HepG2 (cell line): ENCODE data around the gene CDK12. TPM values are rescaled to one million over a fixed set of nuclear protein-coding genes. Genes with fewer than 3 reads are reported as not detected.

ENCODE experiments used
- ATAC-seq: fragments of 200-7000 bp; cut with Tn5 transposase; 3 replicates; pipeline ENCODE4 v1.9.1; 2020; ENCODE audit warnings: mild to moderate bottlenecking, moderate library complexity
- BruUV-seq: library from RNA; stranded (reverse); fragments of 400-500 nt; replicated peaks from 2 replicates; lab custom pipeline; 2021; lab: Mats Ljungman, UMichigan
- CTCF ChIA-PET: fragments of 300-600 bp; formaldehyde crosslinking; extraction: SDS; loops from one replicate; lab custom pipeline; 2021; ENCODE audit warnings: low total read pairs, inconsistent platforms, low intra/inter-chr PET ratio; lab: Yijun Ruan, JAX
- POLR2A ChIA-PET: fragments of 350-600 bp; sonication (Branson Sonifier 250); formaldehyde crosslinking; loops from one replicate; lab custom pipeline; 2020; ENCODE audit warnings: antibody characterized with exemption, inconsistent platforms; lab: Yijun Ruan, JAX
- DNase-seq: peaks from one replicate; pipeline ENCODE4 v3.0.0-alpha.2; 2015; ENCODE audit warnings: low spot score
- FAIRE-seq: peaks from 3 replicates; lab custom pipeline; 2011; peaks lifted over from hg19 to GRCh38; lab: Jason Lieb, UNC
- H2AFZ ChIP-seq: one replicate; pipeline ENCODE4 v1.6.1; 2011; ENCODE audit warnings: low read length, inconsistent platforms
- H3K27ac ChIP-seq: fragments of 300-600 bp; 3 replicates; pipeline ENCODE4 v1.8.0; 2011; ENCODE audit warnings: mixed run types, mild to moderate bottlenecking, mixed read lengths, low read length, inconsistent platforms; ENCODE audit not compliant: insufficient read depth; ENCODE audit errors: extremely low read length
- H3K27me3 ChIP-seq, 2 experiments: fragments of 200-600 bp in 1 of 2; 2 replicates in 1 of 2; 3 replicates in 1 of 2; pipeline versions ENCODE4 v1.6.0 to v1.8.0; 2011; ENCODE audit warnings: low read length in 2 of 2, mild to moderate bottlenecking in 2 of 2, moderate library complexity in 2 of 2, inconsistent platforms in 1 of 2; ENCODE audit not compliant: insufficient read depth in 2 of 2, control insufficient read depth in 1 of 2
- H3K36me3 ChIP-seq, 2 experiments: fragments of 200-600 bp in 1 of 2; replicated peaks in 1 of 2; 2 replicates in 1 of 2; 3 replicates in 1 of 2; pipeline versions ENCODE4 v1.5.1 to v1.8.0; 2011; ENCODE audit warnings: low read length in 2 of 2, inconsistent platforms in 1 of 2; ENCODE audit not compliant: insufficient read depth in 2 of 2, control insufficient read depth in 1 of 2
- H3K4me1 ChIP-seq: 2 replicates; pipeline ENCODE4 v1.5.1; 2012; ENCODE audit warnings: low read length, inconsistent platforms; ENCODE audit not compliant: insufficient read depth
- H3K4me2 ChIP-seq: 2 replicates; pipeline ENCODE4 v1.6.0; 2011; ENCODE audit warnings: low read depth, low read length, inconsistent platforms
- H3K4me3 ChIP-seq, 3 experiments: fragments of 200-600 bp in 1 of 3; sonication (generic), shearing (Covaris generic) in 1 of 3; replicated peaks in 1 of 3; 2 replicates each; pipeline ENCODE4 v1.5.1; 2011 to 2016; ENCODE audit warnings: low read length in 3 of 3, inconsistent platforms in 2 of 3, low read depth in 2 of 3, mild to moderate bottlenecking in 2 of 3, control low read depth in 1 of 3, mixed read lengths in 1 of 3; ENCODE audit not compliant: insufficient read depth in 1 of 3
- H3K79me2 ChIP-seq: one replicate; pipeline ENCODE4 v1.6.1; 2011; ENCODE audit warnings: low read length, inconsistent platforms; ENCODE audit not compliant: insufficient read depth
- H3K9ac ChIP-seq: 2 replicates; pipeline ENCODE4 v1.6.0; 2011; ENCODE audit warnings: mild to moderate bottlenecking, low read depth, low read length, inconsistent platforms; ENCODE audit not compliant: insufficient read depth
- H3K9me3 ChIP-seq: 2 replicates; pipeline ENCODE4 v1.5.1; 2012; ENCODE audit warnings: mild to moderate bottlenecking, low read length
- H4K20me1 ChIP-seq: 2 replicates; pipeline ENCODE4 v1.6.0; 2011; ENCODE audit warnings: inconsistent platforms, mild to moderate bottlenecking, low read length, moderate library complexity; ENCODE audit not compliant: insufficient read depth
- HNRNPK ChIP-seq: fragments of 200-400 bp; formaldehyde crosslinking; IDR thresholded peaks from 2 replicates; pipeline ENCODE4 v1.6.1; 2018; ENCODE audit warnings: low read length, low read depth, moderate library complexity, mild to moderate bottlenecking; ENCODE audit not compliant: poor library complexity, severe bottlenecking
- HOXA5 ChIP-seq: sonication (generic); formaldehyde crosslinking; IDR thresholded peaks from 2 replicates; pipeline ENCODE4 v1.4.0; 2020; ENCODE audit warnings: missing genetic modification reagents
- IRF2 ChIP-seq: IDR thresholded peaks from 2 replicates; pipeline ENCODE4 v1.6.1; 2018; ENCODE audit warnings: missing genetic modification reagents, missing compliant biosample characterization
- JUN ChIP-seq: sonication (generic); formaldehyde crosslinking; IDR thresholded peaks from 2 replicates; pipeline ENCODE4 v1.4.0; 2020; ENCODE audit warnings: mild to moderate bottlenecking, missing genetic modification reagents
- JUNB ChIP-seq: sonication (generic); formaldehyde crosslinking; IDR thresholded peaks from 2 replicates; pipeline ENCODE4 v1.8.0; 2022; ENCODE audit warnings: missing genetic modification reagents, mild to moderate bottlenecking, borderline replicate concordance
- MYNN ChIP-seq: sonication (generic); formaldehyde crosslinking; IDR thresholded peaks from 2 replicates; pipeline ENCODE4 v1.4.0; 2020; ENCODE audit warnings: mild to moderate bottlenecking, low read depth, missing genetic modification reagents
- NCOA1 ChIP-seq: sonication (generic); formaldehyde crosslinking; IDR thresholded peaks from 2 replicates; pipeline ENCODE4 v1.9.0; 2021; ENCODE audit warnings: missing genetic modification reagents
- PPARG ChIP-seq: conservative IDR thresholded peaks from 2 replicates; pipeline ENCODE4 v1.6.1; 2016; ENCODE audit warnings: missing biosample characterization, missing genetic modification reagents
- RCOR2 ChIP-seq: IDR thresholded peaks from 2 replicates; pipeline ENCODE4 v1.6.1; 2016; ENCODE audit warnings: missing biosample characterization, missing genetic modification reagents
- REPIN1 ChIP-seq: sonication (generic); formaldehyde crosslinking; IDR thresholded peaks from 2 replicates; pipeline ENCODE4 v1.8.0; 2022; ENCODE audit warnings: missing genetic modification reagents, low read depth, mild to moderate bottlenecking, borderline replicate concordance
- SALL2 ChIP-seq: sonication (generic); formaldehyde crosslinking; IDR thresholded peaks from 2 replicates; pipeline ENCODE4 v1.8.1; 2023; ENCODE audit warnings: mild to moderate bottlenecking, missing genetic modification reagents, inconsistent platforms
- ZBTB7B ChIP-seq: sonication (generic); formaldehyde crosslinking; IDR thresholded peaks from 2 replicates; pipeline ENCODE4 v1.4.0; 2020; ENCODE audit warnings: missing genetic modification reagents
- ZFP90 ChIP-seq: sonication (generic); formaldehyde crosslinking; IDR thresholded peaks from 2 replicates; pipeline ENCODE4 v1.8.0; 2022; ENCODE audit warnings: missing genetic modification reagents, mild to moderate bottlenecking, inconsistent platforms, borderline replicate concordance
- WGBS: methylation state at CpG from one replicate; pipeline ENCODE4 v1.1.6; 2017; ENCODE audit warnings: low lambda C conversion rate; 5-methylcytosine and 5-hydroxymethylcytosine counted together
- in situ Hi-C: cut with HindIII; loops from 2 replicates; pipeline ENCODE4 v1.10.0; 2017; ENCODE audit warnings: low pct_unique_long_range_greater_than_20kb; ENCODE audit not compliant: extremely low pct_ligation_motif_present
- intact Hi-C: fragments of 100-400 bp; cut with micrococcal nuclease; formaldehyde crosslinking; loops from one replicate; pipeline ENCODE4 v1.10.0; 2022; ENCODE audit not compliant: unreplicated experiment
- polyA plus RNA-seq, 8 experiments: library from polyadenylated mRNA; depleted of rRNA in 3 of 8; stranded (reverse) in 7 of 8; unstranded in 1 of 8; fragments of >200 nt; fragmentation: Illumina TruSeq in 4 of 8; extraction: Trizol in 4 of 8; gene quantifications; 2 replicates each; pipeline versions ENCODE4 v1.2.1 to v1.2.3, GENCODE V29; 2011 to 2016; ENCODE audit warnings: low read depth in 4 of 8, missing spikeins in 1 of 8, mixed read lengths in 1 of 8; ENCODE audit not compliant: insufficient read depth in 1 of 8
- total RNA-seq, 5 experiments: library from RNA; depleted of rRNA; stranded (reverse); fragments of >200 nt; fragmentation: Illumina TruSeq; extraction: Trizol; gene quantifications; 2 replicates each; pipeline ENCODE4 v1.2.3, GENCODE V29; 2016; ENCODE audit warnings: low read depth in 1 of 5
- TF ChIP-seq, protein P1 (sequence below): fragments of 450-650 bp; IDR thresholded peaks from 2 replicates; pipeline ENCODE4 v1.6.1; 2017
- TF ChIP-seq, protein P2 (sequence below): sonication (generic); formaldehyde crosslinking; IDR thresholded peaks from 2 replicates; pipeline ENCODE4 v1.8.0; 2023; ENCODE audit warnings: mild to moderate bottlenecking, missing genetic modification reagents
- TF ChIP-seq, protein P3 (sequence below): sonication (generic); formaldehyde crosslinking; IDR thresholded peaks from 2 replicates; pipeline ENCODE4 v1.5.1; 2020; ENCODE audit warnings: mild to moderate bottlenecking, missing genetic modification reagents, borderline replicate concordance

Gene CDK12
- total and polyA plus RNA-seq, 2 of the 13 experiments (the other 11 are each of a cell fraction or from before 2014, with no cell fraction given) = 24.0 to 88.6 TPM

DNA sequence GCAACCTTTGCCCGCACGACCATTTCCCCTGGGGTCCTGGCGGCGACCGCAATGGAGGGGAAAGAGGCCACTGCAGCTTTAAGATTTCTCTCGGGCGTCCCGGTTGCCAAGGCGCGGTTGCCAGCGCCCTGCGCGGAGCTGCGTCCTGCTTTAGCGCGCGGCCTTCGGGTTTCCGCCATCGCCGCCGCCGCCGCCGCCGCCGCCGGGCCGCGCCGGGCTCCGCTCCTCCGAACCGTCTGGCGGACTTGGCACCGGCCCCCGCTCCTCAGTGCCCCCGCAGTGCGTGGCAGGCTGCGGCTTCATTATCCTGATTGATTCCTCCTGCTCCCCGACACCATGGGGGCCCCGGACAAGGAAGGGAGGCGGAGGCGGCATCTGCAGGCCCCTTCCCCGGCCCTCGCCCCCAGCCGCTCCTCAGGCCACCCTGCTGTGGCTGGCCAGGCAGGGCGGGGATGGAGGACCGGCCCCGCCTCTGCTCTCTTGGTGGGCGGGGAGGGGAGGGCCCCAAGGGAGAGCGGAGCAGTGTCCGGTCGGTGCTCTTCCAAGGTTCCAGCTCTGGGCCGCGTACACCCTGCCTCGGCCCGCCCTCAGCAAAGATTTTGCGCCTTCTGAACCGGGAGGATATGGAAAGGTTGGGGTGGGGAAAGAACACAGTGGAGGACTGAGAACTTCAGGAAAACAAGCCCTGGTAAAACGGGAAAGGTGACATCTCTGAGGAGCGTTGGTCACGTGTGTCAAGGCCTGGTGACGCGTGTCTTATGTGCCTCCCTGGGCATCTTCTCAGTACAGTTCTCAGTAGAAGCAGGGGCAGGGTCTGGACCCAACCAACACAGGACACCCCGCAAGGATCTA, 112.4 kb downstream of the CDK12 start:
- in situ Hi-C loops (no loop called here), intact Hi-C loops (no loop called here)
- no TSS peak for BruUV-seq
- ATAC-seq = peak; percentile 87
- ChIA-PET POLR2A (interaction anchor here (0.7 to 1.1 kb wide), 2 partner anchors 114 to 374 kb away, joined by 4 read pairs; partner anchors contain the start of genes PGAP3 and RPL19), CTCF (no interaction called here)
- no peaks in the 10 kb centered on the region for H3K79me2 ChIP-seq
- FAIRE-seq = no peak
- H2AFZ ChIP-seq = peak overlapping the region; percentile 87
- peaks cover 2 to 21% of the 10 kb centered on the region in 2 experiments; a peak in 2 of 5 replicates for H3K27me3 ChIP-seq
- no peaks in the 10 kb centered on the region for H4K20me1 ChIP-seq
- H3K4me3 ChIP-seq = peak overlapping the region; percentile 69 to 75 (median 69)
- H3K27ac ChIP-seq = no peak overlapping the region
- peak; percentile 20 for DNase-seq
- peak overlapping the region; percentile 100 for H3K4me2 ChIP-seq
- 4% methylated on average over 29 of the region's 66 CpGs for WGBS
- peak overlapping the region; percentile 48; the same call in 1 of the 2 replicates for H3K9ac ChIP-seq
- peaks cover 15% of the 10 kb centered on the region for H3K4me1 ChIP-seq
- no peaks in the 10 kb centered on the region for H3K36me3 ChIP-seq
- H3K9me3 ChIP-seq = no peaks in the 10 kb centered on the region
- TF ChIP-seq HNRNPK = no peak
- TF ChIP-seq MYNN = no peak
- no peak for TF ChIP-seq RCOR2 (CRISPR knock-in tag)
- TF ChIP-seq REPIN1 (CRISPR knock-in tag) = 0 out of 2 replicates have a peak, but pooled peaks have one; percentile 32
- TF ChIP-seq, protein P1, sequence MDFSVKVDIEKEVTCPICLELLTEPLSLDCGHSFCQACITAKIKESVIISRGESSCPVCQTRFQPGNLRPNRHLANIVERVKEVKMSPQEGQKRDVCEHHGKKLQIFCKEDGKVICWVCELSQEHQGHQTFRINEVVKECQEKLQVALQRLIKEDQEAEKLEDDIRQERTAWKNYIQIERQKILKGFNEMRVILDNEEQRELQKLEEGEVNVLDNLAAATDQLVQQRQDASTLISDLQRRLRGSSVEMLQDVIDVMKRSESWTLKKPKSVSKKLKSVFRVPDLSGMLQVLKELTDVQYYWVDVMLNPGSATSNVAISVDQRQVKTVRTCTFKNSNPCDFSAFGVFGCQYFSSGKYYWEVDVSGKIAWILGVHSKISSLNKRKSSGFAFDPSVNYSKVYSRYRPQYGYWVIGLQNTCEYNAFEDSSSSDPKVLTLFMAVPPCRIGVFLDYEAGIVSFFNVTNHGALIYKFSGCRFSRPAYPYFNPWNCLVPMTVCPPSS = no peak
- TF ChIP-seq JUN (CRISPR knock-in tag) = no peak
- no peak for TF ChIP-seq NCOA1 (CRISPR knock-in tag)
- TF ChIP-seq, protein P2, sequence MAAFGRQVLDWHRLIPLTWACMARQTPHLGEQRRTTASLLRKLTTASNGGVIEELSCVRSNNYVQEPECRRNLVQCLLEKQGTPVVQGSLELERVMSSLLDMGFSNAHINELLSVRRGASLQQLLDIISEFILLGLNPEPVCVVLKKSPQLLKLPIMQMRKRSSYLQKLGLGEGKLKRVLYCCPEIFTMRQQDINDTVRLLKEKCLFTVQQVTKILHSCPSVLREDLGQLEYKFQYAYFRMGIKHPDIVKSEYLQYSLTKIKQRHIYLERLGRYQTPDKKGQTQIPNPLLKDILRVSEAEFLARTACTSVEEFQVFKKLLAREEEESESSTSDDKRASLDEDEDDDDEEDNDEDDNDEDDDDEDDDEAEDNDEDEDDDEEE (CRISPR knock-in tag) = 0 out of 2 replicates have a peak, but pooled peaks have one; percentile 23
- no peak for TF ChIP-seq HOXA5
- TF ChIP-seq SALL2 (CRISPR knock-in tag) = 0 out of 2 replicates have a peak, but pooled peaks have one; percentile 32
- TF ChIP-seq PPARG = no peak
- TF ChIP-seq IRF2 (CRISPR knock-in tag) = no peak
- no peak for TF ChIP-seq JUNB
- no peak for TF ChIP-seq ZBTB7B (CRISPR knock-in tag)
- TF ChIP-seq ZFP90 (CRISPR knock-in tag) = no peak
- TF ChIP-seq, protein P3, sequence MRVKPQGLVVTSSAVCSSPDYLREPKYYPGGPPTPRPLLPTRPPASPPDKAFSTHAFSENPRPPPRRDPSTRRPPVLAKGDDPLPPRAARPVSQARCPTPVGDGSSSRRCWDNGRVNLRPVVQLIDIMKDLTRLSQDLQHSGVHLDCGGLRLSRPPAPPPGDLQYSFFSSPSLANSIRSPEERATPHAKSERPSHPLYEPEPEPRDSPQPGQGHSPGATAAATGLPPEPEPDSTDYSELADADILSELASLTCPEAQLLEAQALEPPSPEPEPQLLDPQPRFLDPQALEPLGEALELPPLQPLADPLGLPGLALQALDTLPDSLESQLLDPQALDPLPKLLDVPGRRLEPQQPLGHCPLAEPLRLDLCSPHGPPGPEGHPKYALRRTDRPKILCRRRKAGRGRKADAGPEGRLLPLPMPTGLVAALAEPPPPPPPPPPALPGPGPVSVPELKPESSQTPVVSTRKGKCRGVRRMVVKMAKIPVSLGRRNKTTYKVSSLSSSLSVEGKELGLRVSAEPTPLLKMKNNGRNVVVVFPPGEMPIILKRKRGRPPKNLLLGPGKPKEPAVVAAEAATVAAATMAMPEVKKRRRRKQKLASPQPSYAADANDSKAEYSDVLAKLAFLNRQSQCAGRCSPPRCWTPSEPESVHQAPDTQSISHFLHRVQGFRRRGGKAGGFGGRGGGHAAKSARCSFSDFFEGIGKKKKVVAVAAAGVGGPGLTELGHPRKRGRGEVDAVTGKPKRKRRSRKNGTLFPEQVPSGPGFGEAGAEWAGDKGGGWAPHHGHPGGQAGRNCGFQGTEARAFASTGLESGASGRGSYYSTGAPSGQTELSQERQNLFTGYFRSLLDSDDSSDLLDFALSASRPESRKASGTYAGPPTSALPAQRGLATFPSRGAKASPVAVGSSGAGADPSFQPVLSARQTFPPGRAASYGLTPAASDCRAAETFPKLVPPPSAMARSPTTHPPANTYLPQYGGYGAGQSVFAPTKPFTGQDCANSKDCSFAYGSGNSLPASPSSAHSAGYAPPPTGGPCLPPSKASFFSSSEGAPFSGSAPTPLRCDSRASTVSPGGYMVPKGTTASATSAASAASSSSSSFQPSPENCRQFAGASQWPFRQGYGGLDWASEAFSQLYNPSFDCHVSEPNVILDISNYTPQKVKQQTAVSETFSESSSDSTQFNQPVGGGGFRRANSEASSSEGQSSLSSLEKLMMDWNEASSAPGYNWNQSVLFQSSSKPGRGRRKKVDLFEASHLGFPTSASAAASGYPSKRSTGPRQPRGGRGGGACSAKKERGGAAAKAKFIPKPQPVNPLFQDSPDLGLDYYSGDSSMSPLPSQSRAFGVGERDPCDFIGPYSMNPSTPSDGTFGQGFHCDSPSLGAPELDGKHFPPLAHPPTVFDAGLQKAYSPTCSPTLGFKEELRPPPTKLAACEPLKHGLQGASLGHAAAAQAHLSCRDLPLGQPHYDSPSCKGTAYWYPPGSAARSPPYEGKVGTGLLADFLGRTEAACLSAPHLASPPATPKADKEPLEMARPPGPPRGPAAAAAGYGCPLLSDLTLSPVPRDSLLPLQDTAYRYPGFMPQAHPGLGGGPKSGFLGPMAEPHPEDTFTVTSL (CRISPR knock-in tag) = no peak
